ENCODE data around the gene SLC31A1.

Gene SLC31A1

GRCh38 chr9:113313261-113313660, 91.9 kb downstream of the SLC31A1 start:
- Histone ChIP-seq H3K27ac (ENCODE audit: insufficient read depth, low read length, poor library complexity, severe bottlenecking) (no peak overlapping the region), H3K9me3 (ENCODE audit: control insufficient read depth, low read length) (no peaks in the 10 kb centered on the region), H3K36me3 (ENCODE audit: control insufficient read depth, insufficient read depth, low read length) (no peaks in the 10 kb centered on the region), H3K27me3 (replicated peaks; ENCODE audit: control insufficient read depth, insufficient read depth, low read length, poor library complexity, severe bottlenecking) (no peaks in the 10 kb centered on the region), H3K4me3 (ENCODE audit: insufficient read depth, low read depth, low read length, poor library complexity, severe bottlenecking) (no peak overlapping the region), H3K4me1 (ENCODE audit: control insufficient read depth, insufficient read depth, low read length, poor library complexity, severe bottlenecking) (no peaks in the 10 kb centered on the region)
- DNase-seq = no peak
